HG03558 (cell line): Measurements from ENCODE around the gene DMAC2L.
"Not testable (repeated sequence)": the region's sequence is repeated elsewhere in the genome, so short reads cannot be mapped to it uniquely, and the experiment has no call there.

Experiments used
- ATAC-seq: cut with Tn5 transposase; IDR thresholded peaks from one replicate; pipeline ENCODE4 v1.9.1; 2021; ENCODE audit warnings: moderate number of reproducible peaks; ENCODE audit not compliant: unreplicated experiment; ENCODE audit errors: extremely low read depth

Gene DMAC2L

DNA sequence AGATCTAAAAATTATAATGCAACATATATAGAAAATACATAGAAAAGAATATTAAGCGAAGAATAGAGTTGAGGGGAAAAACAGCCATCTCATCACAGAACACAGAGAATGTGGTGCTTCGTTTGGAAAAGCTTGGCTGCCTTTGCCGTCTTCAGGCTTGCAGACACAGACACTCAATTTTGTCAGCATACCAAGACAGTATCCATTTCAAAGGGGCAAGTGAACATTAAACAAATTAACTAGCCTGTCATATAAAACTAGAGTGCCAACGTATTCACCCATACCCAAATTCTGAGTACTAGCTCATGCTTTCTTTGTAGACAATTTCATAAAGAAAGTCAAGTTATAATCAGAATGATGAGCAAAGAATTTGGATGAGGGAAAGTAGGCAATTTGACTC is 40.5 kb downstream of the DMAC2L start:
- no peak for ATAC-seq

DNA sequence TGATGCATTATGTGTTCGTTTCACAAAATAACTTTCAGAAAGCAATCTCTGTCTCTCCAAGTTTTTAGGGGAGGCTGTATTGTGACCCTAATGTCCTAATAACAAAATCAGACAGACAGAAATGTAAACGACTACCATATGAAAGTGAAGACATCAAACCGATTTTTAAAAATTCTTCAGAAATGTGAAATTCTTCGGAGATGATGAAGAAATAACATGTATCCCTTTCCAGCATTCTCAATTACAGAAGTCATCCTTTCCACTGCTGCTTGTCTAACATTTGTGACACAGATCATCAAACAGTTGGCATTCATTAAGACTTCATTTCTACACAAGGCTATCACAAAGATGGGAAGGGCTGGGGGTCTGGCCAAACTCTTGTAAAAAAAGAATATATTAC is 41.0 kb downstream of the DMAC2L start:
- ATAC-seq, result no peak

DNA sequence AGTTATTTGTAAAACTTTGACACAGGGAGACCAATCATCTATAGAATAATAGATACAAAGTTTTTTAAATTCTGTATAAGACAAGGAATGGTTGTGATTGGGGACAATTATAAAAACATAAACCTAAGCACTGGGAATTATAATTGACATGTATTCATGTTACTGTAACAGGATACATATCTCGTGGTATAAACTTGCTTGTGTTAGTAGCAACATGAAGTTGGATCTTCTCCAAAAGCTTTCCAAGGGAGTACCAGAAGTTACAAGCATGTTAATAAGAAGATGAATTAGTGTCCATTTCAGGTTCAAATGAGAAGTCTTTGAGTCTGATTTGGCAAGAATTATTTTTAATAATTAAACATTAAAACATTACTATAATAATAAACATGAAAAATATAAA is 42.4 kb downstream of the DMAC2L start:
- ATAC-seq, result no peak

DNA sequence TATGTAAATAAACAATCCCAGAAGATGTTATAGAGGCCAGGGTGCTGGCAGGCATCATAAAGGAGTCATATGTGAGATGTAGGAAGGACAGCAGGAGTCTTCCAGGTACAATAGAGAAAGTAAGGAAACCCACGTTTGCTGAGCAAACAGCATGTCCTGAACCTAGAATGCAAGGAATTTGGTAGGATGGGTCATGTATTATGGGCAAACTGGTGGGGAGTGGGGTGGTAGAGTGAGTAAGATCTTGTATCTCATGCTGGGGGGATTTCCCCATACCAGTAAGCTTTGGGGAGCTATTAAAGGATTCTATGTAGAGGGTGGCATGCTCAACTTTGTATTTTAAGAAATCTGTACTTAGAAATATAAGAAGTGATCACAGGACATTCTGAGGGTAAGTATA is 43.6 kb downstream of the DMAC2L start:
- ATAC-seq, result no peak

DNA sequence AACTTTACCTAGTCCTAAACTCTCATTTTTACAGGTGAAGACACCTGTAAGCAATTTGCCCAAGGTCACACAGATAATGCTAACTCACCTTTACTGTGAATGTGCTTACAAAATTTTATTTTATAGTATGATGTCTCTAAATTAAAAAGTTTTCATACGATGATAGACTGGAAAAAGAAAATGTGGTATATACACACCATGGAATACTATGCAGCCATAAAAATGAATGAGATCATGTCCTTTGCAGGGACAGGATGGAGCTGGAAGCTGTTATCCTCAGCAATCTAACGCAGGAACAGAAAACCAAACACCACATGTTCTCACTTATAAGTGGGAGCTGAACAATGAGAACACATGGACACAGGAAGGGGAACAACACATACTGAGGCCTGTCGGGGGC is 44.2 kb downstream of the DMAC2L start:
- not testable (repeated sequence) for ATAC-seq

DNA sequence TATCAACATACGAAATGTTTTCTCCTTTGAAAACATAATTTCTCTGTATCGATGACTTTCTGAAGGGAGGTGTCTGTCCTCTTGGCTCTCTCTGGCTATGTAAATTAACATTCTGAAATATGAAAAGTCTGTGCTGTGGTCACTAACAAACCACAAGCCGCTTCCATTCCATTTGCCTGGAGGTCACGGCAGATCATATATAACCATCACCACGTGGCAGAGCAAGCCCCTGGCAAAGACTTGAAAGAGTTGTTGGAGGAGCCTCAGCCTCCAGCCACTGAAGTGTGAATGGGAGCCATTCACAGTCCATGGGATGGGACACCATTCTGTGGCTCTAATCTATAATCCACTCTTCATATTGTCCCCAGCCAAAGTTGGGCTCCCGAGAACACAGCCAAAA is 45.0 kb downstream of the DMAC2L start:
- no peak for ATAC-seq

DNA sequence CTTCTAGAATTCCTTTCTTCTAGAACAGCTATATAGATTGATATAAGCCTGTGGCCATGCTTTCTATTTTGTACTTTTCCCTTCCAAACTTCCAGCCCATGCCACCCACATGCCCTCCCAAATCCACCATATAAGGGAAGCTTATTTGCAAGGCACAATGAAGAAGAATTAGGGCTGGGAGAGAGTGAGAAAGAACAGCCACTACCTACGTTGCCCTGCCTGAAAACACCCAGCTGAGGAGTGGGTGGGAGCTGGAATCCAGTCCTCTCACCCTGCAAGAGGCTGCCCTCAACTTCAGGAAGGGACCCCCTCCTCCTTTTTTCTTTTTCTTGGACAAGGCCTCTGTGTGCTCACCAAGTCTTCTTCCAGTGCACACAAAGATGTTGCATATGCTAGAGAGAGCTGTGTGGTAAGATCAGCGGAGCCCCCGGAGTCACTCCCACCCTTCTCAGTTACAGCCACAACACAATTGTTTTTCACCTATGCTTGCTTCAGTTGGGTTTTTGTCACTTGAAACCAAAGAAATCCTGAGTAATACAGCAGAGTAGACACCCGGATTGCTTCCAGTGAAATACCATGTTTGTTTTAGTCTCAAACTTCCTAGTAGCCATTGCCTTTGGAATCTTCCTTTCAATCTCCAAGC is 45.8 kb downstream of the DMAC2L start:
- ATAC-seq, result no peak

DNA sequence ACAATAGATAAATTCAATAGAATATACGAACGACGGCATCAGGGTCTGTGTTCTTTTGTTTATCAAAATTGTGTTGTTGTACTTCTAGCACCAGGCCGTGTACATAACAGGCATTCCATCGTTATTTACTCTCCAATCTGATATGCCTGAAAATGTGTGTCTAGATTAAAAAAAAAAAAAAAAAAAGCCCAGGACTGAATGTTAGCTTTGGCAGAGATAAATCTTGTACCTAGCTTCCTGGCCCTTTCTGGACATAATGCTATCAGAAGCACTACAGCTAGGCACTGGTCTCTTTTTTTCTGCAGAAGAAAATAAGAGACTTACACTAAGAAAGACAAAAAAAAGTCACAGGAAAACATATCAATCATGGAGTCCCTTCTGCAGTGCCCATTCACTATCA is 47.5 kb downstream of the DMAC2L start:
- no peak for ATAC-seq

DNA sequence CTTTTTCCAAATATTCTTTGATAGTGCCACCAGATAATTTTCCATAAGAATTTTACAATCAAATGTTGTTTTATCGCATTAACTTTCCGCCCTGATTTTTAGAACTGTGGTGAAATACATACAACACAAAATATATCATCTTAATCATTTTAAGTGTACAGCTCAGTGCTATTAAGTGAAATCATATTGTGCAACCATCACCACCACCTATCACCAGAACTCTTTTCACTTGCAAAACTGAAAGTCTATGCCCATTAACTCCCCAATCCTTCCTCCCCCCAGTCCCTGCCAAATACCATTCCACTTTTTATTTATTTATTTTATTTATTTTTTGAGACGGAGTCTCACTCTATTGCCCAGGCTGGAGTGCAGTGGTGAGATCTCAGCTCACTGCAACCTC is 48.0 kb downstream of the DMAC2L start:
- ATAC-seq, result no peak

DNA sequence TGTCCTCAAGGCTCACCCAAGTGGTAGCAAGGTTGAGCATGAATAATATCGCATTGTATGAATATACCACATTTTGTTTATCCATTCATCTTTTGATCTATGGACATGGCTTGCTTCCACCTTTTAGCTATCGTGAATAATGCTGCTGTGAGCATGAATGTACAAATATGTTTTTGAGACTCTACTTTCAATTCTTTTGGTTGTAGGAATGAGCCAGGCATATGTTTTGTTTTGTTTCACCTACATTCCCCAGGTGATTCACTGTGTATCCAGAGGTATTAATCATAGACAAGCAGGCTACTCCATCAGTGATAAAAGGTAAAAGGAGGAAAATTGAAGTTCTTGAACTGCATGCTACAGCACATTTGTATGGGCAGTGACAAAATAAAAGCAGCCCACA is 48.7 kb downstream of the DMAC2L start:
- ATAC-seq, result no peak

DNA sequence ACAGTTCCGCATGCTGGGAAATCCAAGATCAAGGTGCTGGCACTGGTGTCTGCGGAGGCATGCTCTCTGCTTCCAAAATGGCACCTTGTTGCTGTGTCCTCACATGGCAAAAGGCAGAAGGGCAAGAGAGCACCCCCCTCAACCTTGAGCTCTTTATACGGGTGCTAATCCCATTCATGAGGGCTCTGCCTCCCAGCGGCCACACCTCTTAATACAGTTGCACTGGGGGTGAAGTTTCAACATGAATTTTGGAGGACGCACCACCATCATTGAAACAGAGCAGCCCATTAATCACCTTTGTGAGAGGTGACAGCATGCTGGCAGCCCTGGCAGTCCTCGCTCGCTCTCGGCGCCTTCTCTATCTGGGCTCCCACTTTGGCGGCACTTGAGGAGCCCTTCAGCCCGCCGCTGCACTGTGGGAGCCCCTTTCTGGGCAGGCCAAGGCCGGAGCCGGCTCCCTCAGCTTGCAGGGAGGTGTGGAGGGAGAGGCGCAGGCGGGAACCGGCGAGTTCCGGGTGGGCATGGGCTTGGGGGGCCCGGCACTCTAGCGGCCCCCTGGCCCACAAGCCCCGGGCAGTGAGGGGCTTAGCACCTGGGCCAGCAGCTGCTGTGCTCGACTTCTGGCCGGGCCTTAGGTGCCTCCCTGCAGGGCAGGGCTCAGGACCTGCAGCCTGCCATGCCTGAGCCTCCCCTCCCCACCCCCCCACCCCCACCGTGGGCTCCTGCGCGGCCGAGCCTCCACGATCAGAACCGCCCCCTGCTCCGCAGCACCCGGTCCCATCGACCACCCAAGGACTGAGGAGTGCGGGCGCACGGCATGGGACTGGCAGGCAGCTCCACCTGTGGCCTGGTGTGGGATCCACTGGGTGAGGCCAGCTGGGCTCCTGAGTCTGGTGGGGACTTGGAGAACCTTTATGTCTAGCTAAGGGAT is 49.6 kb downstream of the DMAC2L start:
- ATAC-seq, result not testable (repeated sequence)

DNA sequence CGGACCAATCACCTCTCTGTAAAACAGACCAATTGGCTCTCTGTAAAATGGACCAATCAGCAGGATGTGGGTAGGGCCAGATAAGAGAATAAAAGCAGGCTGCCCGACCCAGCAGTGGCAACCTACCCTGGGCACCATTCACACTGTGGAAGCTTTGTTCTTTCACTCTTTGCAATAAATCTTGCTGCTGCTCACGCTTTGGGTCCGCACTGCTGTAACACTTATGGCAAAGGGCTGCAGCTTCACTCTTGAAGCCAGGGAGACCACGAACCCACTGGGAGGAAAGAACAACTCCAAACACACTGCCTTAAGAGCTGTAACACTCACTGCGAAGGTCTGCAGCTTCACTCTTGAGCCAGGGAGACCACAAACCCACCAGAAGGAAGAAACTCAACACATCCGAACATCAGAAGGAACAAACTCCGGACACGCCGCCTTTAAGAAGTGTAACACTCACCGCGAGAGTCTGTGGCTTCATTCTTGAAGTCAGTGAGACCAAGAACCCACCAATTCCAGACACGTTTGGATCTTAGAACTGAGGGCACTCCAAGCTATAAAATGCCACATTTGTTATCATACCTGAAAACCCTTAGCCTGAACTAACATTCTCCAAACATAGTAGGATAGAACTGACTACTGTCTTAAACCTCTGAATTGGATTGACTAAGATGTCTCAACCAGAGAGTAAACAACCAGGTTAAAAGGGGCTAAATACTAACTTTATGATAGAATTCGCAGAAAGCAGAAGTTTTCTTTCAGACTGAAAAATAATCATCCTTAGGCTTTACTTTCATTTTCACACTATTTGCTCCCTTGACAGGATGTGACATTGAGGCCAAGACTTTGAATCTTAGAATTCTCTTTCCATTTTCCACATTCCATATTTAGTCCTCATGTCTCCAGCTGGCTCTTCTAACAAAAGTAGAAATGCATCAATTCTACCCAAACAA is 50.9 kb downstream of the DMAC2L start:
- ATAC-seq, result no peak

DNA sequence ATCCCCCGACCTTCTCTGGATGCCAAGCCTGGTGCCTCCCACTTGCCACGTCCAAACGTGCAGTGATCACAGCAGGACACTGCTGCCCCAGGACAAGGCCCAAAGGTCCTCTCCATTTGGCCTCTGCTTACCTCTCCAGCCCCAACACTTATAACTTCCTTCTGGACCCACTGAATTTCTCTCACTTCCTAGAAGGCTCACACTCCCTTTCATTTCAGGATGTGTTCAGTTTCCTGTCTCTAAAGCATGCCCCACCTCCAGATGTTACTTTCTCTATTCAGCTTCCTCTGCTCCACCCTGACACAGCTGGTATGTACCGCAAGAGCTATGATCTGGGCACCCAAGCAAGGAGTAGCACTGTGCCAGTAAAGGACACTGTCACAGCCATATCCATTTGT is 51.6 kb downstream of the DMAC2L start:
- peak; percentile 96 for ATAC-seq

DNA sequence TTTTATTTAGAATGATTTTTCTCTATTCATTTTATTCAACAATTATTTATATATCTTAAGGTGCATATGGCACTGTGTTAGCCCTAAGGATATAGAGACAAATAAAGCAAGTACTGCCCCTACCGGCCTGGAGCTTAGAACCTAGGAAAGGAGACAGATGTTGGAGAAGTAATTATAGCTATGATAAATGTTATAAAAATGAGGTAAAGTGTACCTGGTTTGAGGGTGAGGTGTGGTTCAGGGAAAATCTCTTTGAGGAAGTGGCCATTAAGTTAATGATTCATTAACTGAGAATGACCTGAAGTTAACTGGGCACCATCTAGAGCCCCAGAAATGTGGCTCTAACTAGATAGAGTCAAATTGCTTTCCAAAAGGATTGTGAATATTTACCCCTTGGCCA is 52.7 kb downstream of the DMAC2L start:
- no peak for ATAC-seq

DNA sequence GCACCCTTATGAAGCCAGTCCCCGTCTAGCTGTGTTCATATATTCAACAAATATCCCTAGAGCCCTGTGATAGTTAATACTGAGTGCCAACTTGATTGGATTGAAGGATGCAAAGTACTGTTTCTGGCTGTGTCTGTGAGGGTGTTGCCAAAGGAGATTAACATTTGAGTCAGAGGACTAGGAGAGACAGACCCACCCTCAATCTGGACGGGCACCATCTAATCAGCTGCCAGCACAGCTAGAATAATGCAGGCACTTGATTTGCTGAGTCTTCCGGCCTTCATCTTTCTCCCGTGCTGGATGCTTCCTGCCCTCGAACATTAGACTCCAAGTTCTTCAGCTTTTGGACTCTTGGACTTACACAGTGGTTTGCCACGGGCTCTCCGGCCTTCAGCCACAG is 53.4 kb downstream of the DMAC2L start:
- not testable (repeated sequence) for ATAC-seq

DNA sequence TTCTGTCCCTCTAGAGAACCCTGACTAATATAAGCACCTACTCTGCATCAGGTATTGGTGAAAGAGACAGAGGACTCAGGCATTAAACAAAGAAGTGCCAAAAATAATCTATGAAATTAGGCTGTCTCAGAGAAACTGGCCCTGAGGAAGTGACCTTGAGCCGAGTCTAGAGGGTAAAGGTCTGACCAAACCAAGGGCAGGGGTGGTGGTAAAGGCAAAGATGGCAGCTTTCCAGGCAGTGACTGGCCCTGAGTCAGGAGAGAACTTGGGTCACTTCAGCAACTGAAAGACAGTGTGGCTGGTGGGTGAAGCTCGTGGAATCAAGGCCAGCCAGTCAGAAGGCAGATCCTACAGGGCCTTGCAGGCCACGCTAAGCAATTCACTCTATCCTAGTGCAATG is 54.0 kb downstream of the DMAC2L start:
- no peak for ATAC-seq

DNA sequence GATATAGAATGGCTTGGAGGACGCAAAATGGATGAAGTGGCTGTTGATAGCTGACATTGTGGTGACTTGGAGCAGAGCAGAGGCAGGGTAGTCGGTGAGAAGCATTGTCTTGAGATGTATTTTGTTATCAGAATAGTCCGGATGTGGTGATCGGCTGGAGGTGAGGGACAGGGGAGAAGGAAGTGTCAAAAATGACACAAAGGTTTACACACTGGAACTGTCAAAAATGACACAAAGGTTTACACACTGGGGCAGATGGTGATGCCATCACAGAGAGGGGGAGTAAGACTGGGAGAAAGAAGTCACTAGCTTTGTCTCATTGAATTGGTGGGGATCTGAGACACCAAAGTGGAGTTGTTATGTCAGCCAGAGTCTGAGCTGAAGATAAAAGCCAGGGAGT is 54.5 kb downstream of the DMAC2L start:
- no peak for ATAC-seq

DNA sequence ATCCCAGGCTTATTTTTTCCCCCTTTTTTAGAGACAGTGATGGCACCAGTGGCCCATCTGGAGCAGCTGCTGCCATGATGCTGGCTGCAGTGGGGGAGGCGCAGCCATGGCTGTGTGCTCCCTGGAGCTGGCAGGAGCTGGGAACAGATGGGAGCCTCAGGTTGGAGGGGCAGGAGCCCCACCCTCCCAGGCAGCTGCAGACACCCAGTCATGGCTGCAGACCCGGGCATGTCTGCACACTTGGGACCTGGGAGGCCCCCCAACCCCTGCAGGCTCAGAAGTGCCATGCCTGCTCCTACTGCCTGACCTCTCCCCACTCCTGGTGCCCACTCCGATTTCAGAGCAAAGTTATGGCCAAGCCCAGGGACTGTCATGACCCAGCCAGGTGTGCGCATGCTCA is 59.4 kb downstream of the DMAC2L start:
- ATAC-seq, result no peak

DNA sequence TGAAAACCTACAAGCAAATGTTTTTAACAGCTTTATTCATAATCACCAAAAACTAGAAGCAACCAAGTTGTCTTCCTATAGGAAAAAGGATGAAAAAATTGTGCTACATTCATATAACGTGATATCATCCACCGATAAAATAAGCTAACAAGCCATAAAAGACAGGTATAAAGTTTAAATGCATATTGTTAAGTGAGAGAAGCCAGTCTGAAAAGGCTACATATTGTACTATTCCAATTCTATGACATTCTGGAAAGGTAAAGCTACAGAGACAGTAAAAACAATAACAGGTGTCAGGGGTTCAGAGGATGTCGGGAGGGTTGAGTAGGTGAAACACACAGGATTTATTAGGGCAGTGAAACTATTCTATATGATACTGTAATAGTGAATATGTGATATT is 61.8 kb downstream of the DMAC2L start:
- no peak for ATAC-seq

DNA sequence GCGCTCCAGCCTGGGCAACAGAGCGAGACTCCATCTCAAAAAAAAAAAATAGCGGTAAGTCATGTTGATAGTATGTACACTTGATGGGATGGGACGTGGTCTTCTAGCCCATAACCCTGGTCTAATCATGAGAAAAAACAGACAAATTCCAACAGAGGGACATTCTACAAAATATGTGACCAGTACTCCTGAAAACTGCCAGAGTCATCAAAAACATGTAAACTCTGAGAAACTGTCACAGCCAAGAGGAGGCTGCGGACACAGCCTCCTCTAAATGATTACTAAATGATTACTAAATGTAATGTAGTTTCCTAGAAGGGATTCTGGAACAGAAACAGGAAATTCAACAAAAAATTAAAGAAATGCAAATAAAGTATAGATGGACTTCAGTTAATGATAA is 63.6 kb downstream of the DMAC2L start:
- ATAC-seq, result no peak
